GM12873 (cell line): ENCODE measurements around the gene KLC1.

Experiments
- TF ChIP-seq, protein P1 (sequence below): IDR thresholded peaks from 2 replicates; pipeline ENCODE4 v1.5.1; 2012; ENCODE audit warnings: low read depth, mild to moderate bottlenecking, moderate library complexity, low read length, control low read depth; ENCODE audit not compliant: insufficient read depth; ENCODE audit errors: missing control alignments

KLC1 gene

DNA sequence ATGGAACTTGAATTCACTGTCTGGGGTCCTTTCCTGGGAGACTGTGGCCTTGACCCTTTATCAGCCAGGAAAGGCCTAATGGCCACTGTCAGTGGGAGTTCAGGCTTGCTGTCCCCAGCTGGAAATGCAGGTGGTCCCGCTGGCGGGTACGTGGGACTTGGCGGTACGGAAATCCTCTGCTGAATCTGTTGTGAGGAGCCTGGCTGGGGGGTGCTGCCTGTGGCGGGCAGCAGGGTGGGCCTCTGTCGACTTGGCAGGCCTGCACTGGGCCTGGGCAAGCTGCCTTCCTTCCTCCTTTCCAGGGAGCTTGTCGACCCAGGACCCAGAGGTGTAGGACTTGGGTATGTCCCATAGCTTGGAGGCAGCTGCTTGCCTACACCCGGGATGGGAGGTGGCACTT, 112.9 kb downstream of the KLC1 start:
- TF ChIP-seq, protein P1, sequence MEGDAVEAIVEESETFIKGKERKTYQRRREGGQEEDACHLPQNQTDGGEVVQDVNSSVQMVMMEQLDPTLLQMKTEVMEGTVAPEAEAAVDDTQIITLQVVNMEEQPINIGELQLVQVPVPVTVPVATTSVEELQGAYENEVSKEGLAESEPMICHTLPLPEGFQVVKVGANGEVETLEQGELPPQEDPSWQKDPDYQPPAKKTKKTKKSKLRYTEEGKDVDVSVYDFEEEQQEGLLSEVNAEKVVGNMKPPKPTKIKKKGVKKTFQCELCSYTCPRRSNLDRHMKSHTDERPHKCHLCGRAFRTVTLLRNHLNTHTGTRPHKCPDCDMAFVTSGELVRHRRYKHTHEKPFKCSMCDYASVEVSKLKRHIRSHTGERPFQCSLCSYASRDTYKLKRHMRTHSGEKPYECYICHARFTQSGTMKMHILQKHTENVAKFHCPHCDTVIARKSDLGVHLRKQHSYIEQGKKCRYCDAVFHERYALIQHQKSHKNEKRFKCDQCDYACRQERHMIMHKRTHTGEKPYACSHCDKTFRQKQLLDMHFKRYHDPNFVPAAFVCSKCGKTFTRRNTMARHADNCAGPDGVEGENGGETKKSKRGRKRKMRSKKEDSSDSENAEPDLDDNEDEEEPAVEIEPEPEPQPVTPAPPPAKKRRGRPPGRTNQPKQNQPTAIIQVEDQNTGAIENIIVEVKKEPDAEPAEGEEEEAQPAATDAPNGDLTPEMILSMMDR, result no peak

DNA sequence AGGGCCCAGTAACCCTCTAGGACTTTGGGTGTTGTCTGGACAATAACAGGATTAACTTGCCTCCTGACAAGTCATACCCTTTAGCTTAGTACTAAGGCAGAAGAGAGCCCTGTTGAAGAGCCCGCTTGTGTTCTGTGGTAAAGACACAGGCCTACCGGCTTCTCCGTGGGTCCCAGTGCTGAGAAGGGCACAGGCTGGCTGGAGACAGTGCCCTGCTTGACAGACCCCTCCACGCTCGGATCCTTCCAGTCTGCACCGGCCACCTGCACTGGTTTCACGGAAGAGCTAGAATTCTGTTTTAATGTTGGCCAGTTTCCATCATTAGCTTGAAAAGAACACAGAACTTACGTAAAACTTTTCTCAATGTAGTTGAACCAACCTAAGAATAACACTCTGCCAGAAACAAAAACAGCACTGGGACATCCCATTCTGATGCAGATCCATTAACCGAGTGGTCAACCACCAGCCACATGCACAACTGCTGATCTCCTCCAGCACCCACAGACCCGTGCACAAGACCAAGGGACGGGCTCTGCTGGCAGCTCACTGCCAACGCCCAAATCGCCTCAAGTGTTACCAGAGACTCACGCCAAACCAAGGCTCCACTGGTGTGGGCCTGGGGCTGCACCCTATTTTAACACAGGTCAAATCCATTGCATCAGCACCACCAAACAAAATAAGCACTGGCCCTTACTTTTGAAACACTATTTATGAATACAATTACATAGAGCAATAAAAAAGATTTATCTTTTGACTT, 113.7 kb downstream of the KLC1 start:
- TF ChIP-seq, protein P1, result no peak

DNA sequence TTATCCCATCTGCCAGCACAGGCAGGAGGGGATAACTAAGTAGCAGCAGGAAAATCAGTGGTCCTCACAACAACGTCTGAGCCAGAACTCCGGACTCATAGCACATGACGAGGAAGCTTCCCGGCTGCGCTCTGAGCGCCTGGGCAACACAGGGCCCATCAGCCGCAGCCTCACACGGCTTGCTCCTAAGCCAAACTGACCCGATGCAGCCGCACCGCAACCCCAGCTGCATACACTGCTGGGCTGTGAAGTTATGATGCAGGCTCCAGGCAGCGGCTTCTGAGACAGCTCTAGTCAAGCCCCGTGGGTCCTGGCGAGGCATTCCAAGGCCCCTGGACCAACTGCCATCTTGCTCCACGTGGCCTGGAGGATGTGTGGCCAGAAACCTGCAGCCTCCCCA, 114.7 kb downstream of the KLC1 start:
- TF ChIP-seq, protein P1, result no peak

DNA sequence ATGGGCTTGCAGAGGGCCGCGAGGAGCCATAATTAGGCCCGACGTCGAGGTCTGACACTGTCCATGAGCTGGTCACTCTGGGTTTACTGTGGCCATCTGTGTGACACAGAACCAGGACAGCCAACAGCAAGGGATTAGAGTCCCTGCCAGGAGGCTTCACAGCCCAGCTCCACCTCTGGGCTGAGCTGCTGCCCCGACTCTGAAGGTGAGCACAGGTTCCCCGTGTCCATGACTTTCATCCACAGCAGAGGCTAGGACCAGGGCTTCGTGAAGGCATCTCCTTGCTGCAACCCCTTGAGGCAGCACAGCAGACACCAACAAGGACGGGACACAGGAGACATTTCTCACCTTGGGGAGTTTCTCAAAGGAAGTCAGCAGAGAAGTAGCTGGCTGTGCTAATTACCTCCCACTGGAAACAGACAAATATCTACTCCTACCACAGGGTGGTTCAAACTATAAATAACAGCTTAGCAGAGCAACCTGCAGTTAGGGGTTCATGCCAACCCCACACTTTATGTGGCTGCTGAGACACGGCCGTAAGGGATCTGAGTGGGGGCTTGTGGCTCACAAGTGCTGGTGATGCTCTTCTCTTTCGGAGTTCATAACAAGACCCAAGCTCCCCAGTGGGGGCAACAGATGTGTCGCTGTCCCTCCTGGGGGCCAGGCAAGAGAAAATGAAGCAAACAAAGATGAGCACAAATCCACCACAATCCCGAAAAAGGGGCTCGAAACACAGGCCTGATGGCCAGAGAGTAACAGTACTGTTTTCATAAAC, 115.8 kb downstream of the KLC1 start:
- TF ChIP-seq, protein P1, result no peak

DNA sequence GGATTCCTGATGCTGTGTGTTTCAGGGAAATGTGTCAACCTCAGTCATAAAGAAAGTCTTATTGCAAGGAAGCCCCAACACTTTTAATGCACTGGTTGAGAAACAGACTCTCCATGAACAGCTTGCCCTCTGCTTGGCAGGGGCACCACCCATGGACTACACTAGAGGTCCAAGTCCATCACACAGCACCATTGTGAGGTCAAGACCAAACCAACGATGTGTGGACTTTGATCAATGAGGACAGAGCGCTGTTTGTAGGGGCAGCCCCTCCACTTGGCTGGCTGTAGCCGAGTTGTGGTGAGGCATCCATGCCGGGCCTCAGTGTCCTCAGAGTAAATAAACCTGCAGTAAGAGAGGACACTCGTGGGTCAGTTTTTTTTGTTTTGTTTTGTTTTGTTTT, 116.4 kb downstream of the KLC1 start:
- TF ChIP-seq, protein P1, result no peak

DNA sequence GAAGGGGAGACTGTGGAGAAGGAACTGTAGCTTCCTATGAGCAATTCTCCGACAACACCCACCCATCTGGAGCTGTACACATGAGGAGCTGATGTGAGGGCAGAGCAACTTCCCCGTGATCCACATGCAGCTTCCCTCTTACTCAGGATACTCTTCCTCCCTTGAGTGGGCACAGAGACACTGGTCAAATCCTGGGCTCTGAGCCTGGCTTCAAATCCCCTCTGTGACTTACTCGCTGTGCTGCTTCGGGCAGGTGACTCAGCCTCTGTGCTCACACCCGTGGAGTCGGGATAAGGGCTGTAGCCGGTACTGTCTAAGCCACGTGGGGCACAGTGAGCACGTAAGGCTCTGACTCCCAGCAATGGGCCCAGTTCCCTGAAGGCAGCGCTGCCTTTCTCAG, 117.7 kb downstream of the KLC1 start:
- TF ChIP-seq, protein P1, result no peak

DNA sequence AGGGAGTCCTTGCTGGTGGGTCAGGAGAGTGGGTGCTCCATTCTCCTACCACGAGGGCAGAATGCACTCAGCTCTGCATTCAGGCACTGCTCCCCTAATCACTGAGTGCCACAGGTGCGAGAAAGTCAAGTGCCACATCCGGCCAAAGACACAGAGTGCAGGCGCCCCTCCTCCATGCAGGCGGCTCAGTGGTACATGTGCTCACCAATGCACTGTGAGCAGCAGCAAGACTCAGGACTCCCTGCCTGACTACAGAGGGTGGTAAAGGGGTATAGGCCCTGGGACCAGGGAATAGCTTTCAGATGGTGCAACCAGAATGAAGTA, 119.5 kb downstream of the KLC1 start:
- TF ChIP-seq, protein P1, result no peak
